ENCODE results near the gene ARHGAP44.

ARHGAP44 gene

GRCh38 chr17:12789481-12790248, at the start of gene ARHGAP44:
Gene ARHGAP44, plus strand, starts transcription at chr17:12789498. Its CDS starts 341 bp downstream, at chr17:12789839.
- no peak for DNase-seq

GRCh38 chr17:12739500-12739899, 49.8 kb upstream of the ARHGAP44 start:
- no peak for DNase-seq

GRCh38 chr17:12743046-12743445, 46.3 kb upstream of the ARHGAP44 start:
- no peak for DNase-seq

GRCh38 chr17:12744298-12744697, 45.0 kb upstream of the ARHGAP44 start:
- DNase-seq, result no peak

GRCh38 chr17:12744786-12745185, 44.5 kb upstream of the ARHGAP44 start:
- DNase-seq, result no peak

- DNase-seq, result no peak
Measured at GRCh38 chr17:12745486-12745885, 43.8 kb upstream of the ARHGAP44 start.

- no peak for DNase-seq
Measured at GRCh38 chr17:12756786-12757185, 32.5 kb upstream of the ARHGAP44 start.

- DNase-seq, result no peak
Measured at GRCh38 chr17:12759090-12759489, 30.2 kb upstream of the ARHGAP44 start.

GRCh38 chr17:12765548-12765947, 23.8 kb upstream of the ARHGAP44 start:
- no peak for DNase-seq

GRCh38 chr17:12768255-12768654, 21.0 kb upstream of the ARHGAP44 start:
- no peak for DNase-seq

GRCh38 chr17:12769981-12770380, 19.3 kb upstream of the ARHGAP44 start:
- no peak for DNase-seq

GRCh38 chr17:12773153-12773552, 16.1 kb upstream of the ARHGAP44 start:
- DNase-seq, result no peak

GRCh38 chr17:12789075-12789480, 220 bp upstream of the ARHGAP44 start:
- no peak for DNase-seq

GRCh38 chr17:12790249-12791106, 1.2 kb downstream of the ARHGAP44 start:
- no peak for DNase-seq

GRCh38 chr17:12794919-12795532, 5.7 kb downstream of the ARHGAP44 start:
- DNase-seq, result no peak

- no peak for DNase-seq
Measured at GRCh38 chr17:12800855-12801365, 11.6 kb downstream of the ARHGAP44 start.

- DNase-seq, result no peak
Measured at GRCh38 chr17:12806630-12807029, 17.3 kb downstream of the ARHGAP44 start.

- DNase-seq, result no peak
Measured at GRCh38 chr17:12808723-12809122, 19.4 kb downstream of the ARHGAP44 start.

- no peak for DNase-seq
Measured at GRCh38 chr17:12812877-12813276, 23.6 kb downstream of the ARHGAP44 start.

- DNase-seq, result no peak
Measured at GRCh38 chr17:12813664-12814063, 24.4 kb downstream of the ARHGAP44 start.

GRCh38 chr17:12814718-12815117, 25.4 kb downstream of the ARHGAP44 start:
- no peak for DNase-seq

- no peak for DNase-seq
Measured at GRCh38 chr17:12815642-12816141, 26.4 kb downstream of the ARHGAP44 start.

GRCh38 chr17:12821376-12821940, 32.2 kb downstream of the ARHGAP44 start:
- no peak for DNase-seq
